Left ventricle myocardium inferior (tissue), 1 donor: Measurements from ENCODE around the gene CXXC5. TPM values are rescaled to one million over a fixed set of nuclear protein-coding genes. Genes with fewer than 3 reads are reported as not detected.
"Not testable (repeated sequence)": the region's sequence is repeated elsewhere in the genome, so short reads cannot be mapped to it uniquely, and the experiment has no call there.

ENCODE experiments used
- DNase-seq: peaks from one replicate; pipeline ENCODE4 v3.0.0-alpha.2; 2020
- H3K27ac ChIP-seq: fragments of 200-600 bp; replicated peaks from 2 replicates; pipeline ENCODE4 v1.8.0; 2021
- H3K27me3 ChIP-seq: fragments of 200-600 bp; 2 replicates; pipeline ENCODE4 v1.8.0; 2021; ENCODE audit warnings: low read depth
- H3K36me3 ChIP-seq: fragments of 200-600 bp; 2 replicates; pipeline ENCODE4 v1.8.0; 2021
- H3K4me1 ChIP-seq: fragments of 200-600 bp; 2 replicates; pipeline ENCODE4 v1.8.0; 2021
- H3K4me3 ChIP-seq: fragments of 200-600 bp; 2 replicates; pipeline ENCODE4 v1.8.0; 2021; ENCODE audit warnings: mild to moderate bottlenecking, moderate library complexity
- H3K9me3 ChIP-seq: fragments of 200-600 bp; replicated peaks from 2 replicates; pipeline ENCODE4 v1.8.0; 2021
- CTCF ChIP-seq: fragments of 200-600 bp; IDR thresholded peaks from 2 replicates; pipeline ENCODE4 v1.8.0; 2021; ENCODE audit warnings: antibody characterized with exemption, mild to moderate bottlenecking, borderline replicate concordance
- intact Hi-C: fragments of 100-400 bp; cut with micrococcal nuclease; formaldehyde crosslinking; loops from one replicate; pipeline ENCODE4 v1.11.0; 2022
- total RNA-seq: library from RNA; stranded (reverse); fragmentation: NEBNext Ultra II Directional; extraction: Animal tissue kit (Norgen Biotek cat#: 25700); gene quantifications from one replicate; pipeline ENCODE4 v1.2.1, GENCODE V29; 2021
- donor health status: DM: no; HTN: yes; CAD: no; lungs with severe emphysema.

The CXXC5 gene
- total RNA-seq, 1 donor from 2014 or later: 56.9 TPM

GRCh38 chr5:139711067-139711905 is 63.1 kb downstream of the CXXC5 start:
- peaks cover 40% of the 10 kb centered on the region for H3K4me1 ChIP-seq
- no peaks in the 10 kb centered on the region for H3K9me3 ChIP-seq
- no peaks in the 10 kb centered on the region for H3K27me3 ChIP-seq
- intact Hi-C loops: no loop called here
- DNase-seq: peak; percentile 30
- TF ChIP-seq CTCF: peak; percentile 15
- H3K27ac ChIP-seq: peak overlapping the region; percentile 87
- peak overlapping the region; percentile 73 for H3K4me3 ChIP-seq
- no peaks in the 10 kb centered on the region for H3K36me3 ChIP-seq

- Histone ChIP-seq H3K36me3 (no peaks in the 10 kb centered on the region), H3K4me1 (peaks cover 40% of the 10 kb centered on the region), H3K27me3 (no peaks in the 10 kb centered on the region), H3K9me3 (no peaks in the 10 kb centered on the region), H3K27ac (peak overlapping the region; percentile 87), H3K4me3 (peak overlapping the region; percentile 73)
- intact Hi-C loops: no loop called here
- TF ChIP-seq CTCF: no peak
- DNase-seq: no peak
Observed at GRCh38 chr5:139711906-139712224, 63.7 kb downstream of the CXXC5 start.

GRCh38 chr5:139712412-139712811 is 64.3 kb downstream of the CXXC5 start:
- Histone ChIP-seq H3K9me3 (no peaks in the 10 kb centered on the region), H3K36me3 (no peaks in the 10 kb centered on the region), H3K27ac (no peak overlapping the region), H3K4me1 (peaks cover 40% of the 10 kb centered on the region), H3K27me3 (no peaks in the 10 kb centered on the region), H3K4me3 (no peak overlapping the region)
- no peak for DNase-seq
- no peak for TF ChIP-seq CTCF
- intact Hi-C loops: no loop called here

- H3K4me3 ChIP-seq, intact Hi-C loops, DNase-seq, H3K9me3 ChIP-seq, H3K27me3 ChIP-seq, H3K27ac ChIP-seq, H3K36me3 ChIP-seq: not testable (repeated sequence)
- peaks cover 31% of the 10 kb centered on the region for H3K4me1 ChIP-seq
Observed at GRCh38 chr5:139713898-139714297, 65.7 kb downstream of the CXXC5 start.

GRCh38 chr5:139717221-139717620 is 69.1 kb downstream of the CXXC5 start:
- peaks cover 12% of the 10 kb centered on the region for H3K9me3 ChIP-seq
- H3K4me3 ChIP-seq: no peak overlapping the region
- no peaks in the 10 kb centered on the region for H3K36me3 ChIP-seq
- intact Hi-C loops: no loop called here
- TF ChIP-seq CTCF: no peak
- H3K27me3 ChIP-seq: no peaks in the 10 kb centered on the region
- DNase-seq: no peak
- H3K4me1 ChIP-seq: no peaks in the 10 kb centered on the region
- no peak overlapping the region for H3K27ac ChIP-seq

GRCh38 chr5:139718403-139718802 is 70.3 kb downstream of the CXXC5 start:
- peaks cover 12% of the 10 kb centered on the region for H3K9me3 ChIP-seq
- intact Hi-C loops, H3K27me3 ChIP-seq, H3K36me3 ChIP-seq, DNase-seq, H3K4me3 ChIP-seq, H3K27ac ChIP-seq, H3K4me1 ChIP-seq: not testable (repeated sequence)

GRCh38 chr5:139719970-139720369 is 71.8 kb downstream of the CXXC5 start:
- H3K36me3 ChIP-seq, intact Hi-C loops, H3K27ac ChIP-seq, H3K27me3 ChIP-seq, H3K4me1 ChIP-seq, DNase-seq, H3K4me3 ChIP-seq: not testable (repeated sequence)
- H3K9me3 ChIP-seq: peaks cover 12% of the 10 kb centered on the region
